SK-N-SH (cell line): ENCODE measurements around the gene UCKL1.

ENCODE experiments used
- CTCF ChIP-seq: fragments of 200-600 bp; sonication (generic); IDR thresholded peaks from 2 replicates; pipeline ENCODE4 v1.6.1; 2017; ENCODE audit warnings: antibody characterized with exemption, mild to moderate bottlenecking, moderate library complexity
- MXI1 ChIP-seq: IDR thresholded peaks from 2 replicates; pipeline ENCODE4 v1.6.1; 2012; ENCODE audit warnings: mild to moderate bottlenecking, low read depth, low read length, improper control_type of control experiment
- POLR2AphosphoS5 ChIP-seq: IDR thresholded peaks from 2 replicates; pipeline ENCODE4 v1.6.1; 2012; ENCODE audit warnings: low read depth, low read length
- RAD21 ChIP-seq: IDR thresholded peaks from 2 replicates; pipeline ENCODE4 v1.6.1; 2012; ENCODE audit warnings: mild to moderate bottlenecking, low read length
- REST ChIP-seq: IDR thresholded peaks from 2 replicates; pipeline ENCODE4 v1.6.1; 2012; ENCODE audit warnings: mild to moderate bottlenecking, low read depth, low read length, moderate library complexity
- RFX5 ChIP-seq: IDR thresholded peaks from 2 replicates; pipeline ENCODE4 v1.6.1; 2012; ENCODE audit warnings: mild to moderate bottlenecking, improper control_type of control experiment, low read length
- TAF1 ChIP-seq: IDR thresholded peaks from 2 replicates; pipeline ENCODE4 v1.6.1; 2012; ENCODE audit warnings: low read depth, mild to moderate bottlenecking, low read length, moderate library complexity, borderline replicate concordance

- no peak for TF ChIP-seq POLR2AphosphoS5
- TF ChIP-seq CTCF = no peak
- no peak for TF ChIP-seq REST
- TF ChIP-seq RAD21 = no peak
- no peak for TF ChIP-seq RFX5
- no peak for TF ChIP-seq MXI1
- no peak for TF ChIP-seq TAF1
These were observed 13.8 kb downstream of the UCKL1 start for GRCh38 chr20:63942250-63942951.
